HG02938 (cell line): ENCODE results near the gene SNRNP27.
"Not testable (repeated sequence)": the region's sequence is repeated elsewhere in the genome, so short reads cannot be mapped to it uniquely, and the experiment has no call there.

Experiments
- ATAC-seq: cut with Tn5 transposase; IDR thresholded peaks from one replicate; pipeline ENCODE4 v1.9.1; 2021; ENCODE audit warnings: mild to moderate bottlenecking, moderate library complexity; ENCODE audit not compliant: unreplicated experiment

The SNRNP27 gene, protein sequence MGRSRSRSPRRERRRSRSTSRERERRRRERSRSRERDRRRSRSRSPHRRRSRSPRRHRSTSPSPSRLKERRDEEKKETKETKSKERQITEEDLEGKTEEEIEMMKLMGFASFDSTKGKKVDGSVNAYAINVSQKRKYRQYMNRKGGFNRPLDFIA

DNA sequence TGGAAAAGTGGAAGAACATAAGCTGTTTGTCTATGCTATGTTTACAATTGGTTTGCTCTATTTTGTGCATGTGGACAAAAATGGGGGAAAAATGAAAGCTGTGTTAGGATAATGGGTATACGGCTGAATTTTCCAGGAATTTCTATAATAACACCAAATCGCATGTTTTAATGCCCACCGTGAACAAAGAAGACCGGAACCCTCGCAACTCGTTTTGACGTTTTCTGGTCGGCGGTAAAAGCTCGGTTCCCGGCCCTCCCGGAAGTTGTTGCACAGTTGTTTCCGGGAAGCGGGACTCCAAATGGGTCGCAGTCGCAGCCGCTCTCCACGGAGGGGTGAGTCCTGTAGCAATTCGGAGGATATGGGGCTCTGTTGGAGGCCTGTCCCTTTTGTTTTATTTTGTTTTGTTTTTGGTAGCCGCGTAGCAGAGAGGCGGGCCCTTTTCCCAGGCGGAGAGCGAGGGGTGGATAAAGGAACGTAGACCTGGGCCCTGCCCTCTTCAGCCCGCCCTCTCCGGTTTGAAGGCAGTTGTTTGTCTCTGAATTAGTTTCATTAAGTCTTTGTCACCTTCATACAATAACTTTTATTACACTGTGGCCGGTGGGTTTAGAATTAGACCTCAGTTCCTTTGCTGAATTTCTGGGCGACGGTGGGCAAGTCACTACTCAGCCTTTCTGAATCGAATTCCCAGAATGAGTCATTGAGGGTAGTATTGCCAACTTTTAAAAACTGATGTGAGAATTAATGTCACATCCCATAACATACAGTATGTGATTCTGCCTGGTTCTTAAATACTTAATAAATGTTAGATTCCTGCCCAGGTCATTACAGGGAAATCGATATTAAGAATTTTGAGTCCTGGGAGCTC lies at the start of gene SNRNP27:
SNRNP27 (plus strand) TSS at position 273 of the 868 bp plus-strand sequence; CDS start at position 302, 29 bp downstream.
- peak; percentile 69 for ATAC-seq

DNA sequence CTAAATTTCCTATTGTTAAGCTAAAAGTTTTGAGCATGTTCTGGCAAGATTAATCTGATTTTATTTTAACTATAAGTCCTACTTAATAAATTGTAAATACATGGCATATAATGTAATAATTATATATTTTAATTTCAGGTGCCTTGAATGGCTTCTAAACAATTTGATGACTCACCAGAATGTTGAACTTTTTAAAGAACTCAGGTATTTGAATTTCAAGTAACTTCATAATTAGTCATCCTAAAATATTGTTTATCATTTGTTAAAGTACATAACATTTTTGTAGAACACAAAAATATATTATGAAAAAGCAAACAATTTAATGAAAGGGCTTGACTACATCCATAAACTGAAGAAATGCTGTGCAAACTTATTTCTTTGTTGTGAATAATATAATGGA lies 49.8 kb upstream of the SNRNP27 start:
- ATAC-seq, result no peak

DNA sequence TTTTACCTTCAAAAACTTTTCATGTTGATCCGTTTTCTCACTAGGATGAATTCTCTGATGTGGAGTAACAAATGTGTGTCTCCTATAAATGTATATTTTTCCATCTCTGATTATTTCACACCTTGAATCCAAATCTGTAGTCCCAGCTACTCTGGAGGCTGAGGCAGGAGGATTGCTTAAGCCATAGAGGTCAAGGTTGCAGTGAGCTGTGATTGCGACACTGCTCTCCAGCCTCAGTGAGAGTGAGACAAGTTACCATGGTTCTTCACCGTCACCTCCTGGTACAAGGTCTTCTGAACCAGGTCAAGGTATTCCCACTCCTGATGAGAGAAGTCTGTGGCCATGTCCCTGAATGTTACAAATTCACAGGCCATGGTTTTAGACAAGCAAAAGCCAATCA lies 49.2 kb upstream of the SNRNP27 start:
- no peak for ATAC-seq

DNA sequence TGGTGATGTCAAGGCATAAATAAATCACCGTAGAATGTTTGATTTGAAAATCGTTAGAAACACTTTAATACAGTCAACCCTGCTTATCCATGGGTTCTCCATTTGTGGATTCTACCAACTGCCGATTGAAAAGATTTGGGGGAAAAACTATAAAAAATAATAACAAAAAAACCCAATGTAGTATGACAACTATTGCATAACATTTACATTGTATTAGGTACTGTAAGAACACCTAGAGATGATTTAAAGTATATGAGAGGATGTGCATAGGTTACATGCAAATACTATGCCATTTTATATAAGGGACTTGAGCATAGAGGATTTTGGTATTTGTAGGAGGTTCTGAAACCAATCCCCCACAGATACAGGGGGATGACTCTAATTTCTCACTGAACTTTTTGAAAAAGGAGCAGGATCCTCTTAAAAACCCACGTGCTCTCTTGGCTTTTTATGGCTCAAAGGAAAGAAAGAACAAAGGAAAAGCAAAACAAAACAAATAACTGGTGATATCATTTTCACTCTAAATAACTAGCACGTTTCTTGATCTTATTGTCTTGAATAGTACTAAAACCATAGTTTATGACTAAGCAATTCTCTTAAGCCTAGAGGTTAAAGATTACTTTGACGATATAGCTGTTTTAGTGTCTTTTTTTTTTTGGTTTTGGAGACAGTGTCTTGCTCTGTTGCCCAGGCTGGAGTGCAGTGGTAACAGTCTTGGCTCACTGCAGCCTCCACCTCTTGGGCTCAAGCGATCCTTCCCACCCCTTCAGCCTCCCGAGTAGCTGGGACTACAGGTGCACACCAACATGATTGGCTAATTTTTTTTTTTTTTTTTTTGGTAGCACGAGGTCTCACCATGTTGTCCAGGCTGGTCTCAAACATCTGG lies 47.3 kb upstream of the SNRNP27 start:
- ATAC-seq, result no peak

DNA sequence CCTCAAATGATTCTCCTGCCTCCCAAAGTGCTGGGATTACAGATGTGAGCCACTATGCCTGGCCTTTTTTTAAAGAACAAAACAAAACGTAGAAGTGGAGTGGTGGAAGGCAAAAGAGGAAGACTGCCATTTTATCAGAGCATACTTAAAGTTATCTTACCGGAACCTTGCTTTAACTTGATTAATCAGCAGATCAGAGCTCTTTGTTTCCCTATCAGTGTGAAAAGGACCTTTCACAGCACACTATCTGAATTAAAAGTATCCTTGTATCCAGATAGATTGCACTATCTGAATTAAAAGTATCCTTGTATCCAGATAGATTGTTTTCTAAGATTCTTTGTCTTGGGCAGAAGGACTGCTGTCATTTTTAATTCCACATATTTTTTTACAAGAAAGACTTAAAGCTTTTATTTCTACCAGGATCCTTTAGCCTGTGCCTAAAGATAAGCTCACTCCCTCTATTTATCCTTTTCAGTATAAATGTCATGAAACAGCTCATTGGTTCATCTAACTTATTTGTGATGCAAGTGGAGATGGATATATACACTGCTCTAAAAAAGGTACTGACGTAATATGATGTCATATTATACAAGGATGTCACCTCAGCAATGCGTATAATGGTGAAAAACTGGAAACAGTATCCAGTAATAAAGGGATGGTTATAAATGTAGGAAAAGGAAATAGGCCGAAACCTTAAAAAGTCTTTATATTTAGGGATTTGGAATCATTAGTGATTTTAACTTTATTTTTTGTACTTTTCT lies 46.5 kb upstream of the SNRNP27 start:
- ATAC-seq, result no peak

DNA sequence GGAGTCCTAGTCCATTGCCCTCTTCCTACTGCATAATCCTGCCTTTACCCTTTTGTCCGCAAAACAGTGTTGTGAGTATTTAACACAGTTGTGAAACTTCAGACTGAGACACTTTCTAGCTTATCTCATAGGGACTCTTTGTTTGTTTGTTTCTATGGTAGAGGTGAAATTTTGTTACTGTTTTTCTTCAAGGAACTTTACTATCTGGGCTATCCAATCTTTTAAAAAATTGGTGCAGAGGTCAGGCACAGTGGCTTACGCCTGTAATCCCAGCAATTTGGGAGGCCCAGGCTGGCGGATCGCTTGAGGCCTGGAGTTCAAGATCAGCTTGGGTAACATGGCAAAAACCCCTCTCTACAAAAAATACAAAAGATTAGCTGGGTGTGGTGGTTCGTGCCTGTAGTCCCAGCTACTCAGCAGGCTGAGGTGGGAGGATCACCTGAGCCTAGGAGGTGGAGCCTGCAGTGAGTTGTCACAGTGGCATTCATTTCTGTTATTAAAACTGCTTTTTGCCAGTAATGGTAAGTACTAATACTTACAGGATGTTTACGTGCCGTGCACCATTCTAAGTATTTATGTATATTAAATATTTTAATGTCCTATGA lies 45.5 kb upstream of the SNRNP27 start:
- ATAC-seq, result no peak

DNA sequence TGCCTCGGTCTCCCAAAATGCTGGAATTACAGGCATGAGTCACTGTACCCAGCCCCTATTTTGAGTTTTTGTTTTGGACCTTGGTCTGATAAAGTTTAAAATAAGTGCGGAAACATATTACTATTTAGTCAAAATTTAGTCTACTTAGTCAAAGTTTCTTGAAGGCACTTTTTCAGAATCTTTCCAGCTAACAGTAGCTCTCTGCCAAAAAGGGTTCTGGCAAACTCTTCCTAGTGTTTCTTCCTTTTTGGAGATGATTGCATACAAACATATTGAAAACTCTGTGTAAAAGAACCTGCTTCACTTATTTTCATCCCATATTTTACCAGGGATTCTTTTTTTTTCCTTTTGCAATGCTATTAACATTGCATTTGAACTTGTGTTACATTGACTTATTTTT lies 35.5 kb upstream of the SNRNP27 start:
- ATAC-seq, result no peak

DNA sequence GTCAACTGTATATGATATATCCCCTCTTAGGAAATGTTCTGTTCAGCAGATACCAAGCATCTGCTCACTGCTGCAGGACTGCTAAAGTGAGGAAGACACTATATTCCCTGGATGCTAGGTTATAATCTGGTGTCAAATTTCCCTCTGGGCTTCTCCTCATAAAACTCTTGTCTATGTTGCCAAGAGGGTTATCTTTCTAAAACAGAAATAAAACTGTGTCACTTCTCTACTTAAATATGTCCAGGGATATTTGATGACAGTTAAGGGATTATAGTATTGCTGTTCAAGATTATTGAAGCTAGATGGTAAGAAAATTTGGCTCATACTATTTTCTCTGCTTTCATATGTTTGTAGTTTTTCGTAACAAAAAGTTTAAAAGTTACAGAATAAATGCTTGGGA lies 30.5 kb upstream of the SNRNP27 start:
- ATAC-seq, result no peak

DNA sequence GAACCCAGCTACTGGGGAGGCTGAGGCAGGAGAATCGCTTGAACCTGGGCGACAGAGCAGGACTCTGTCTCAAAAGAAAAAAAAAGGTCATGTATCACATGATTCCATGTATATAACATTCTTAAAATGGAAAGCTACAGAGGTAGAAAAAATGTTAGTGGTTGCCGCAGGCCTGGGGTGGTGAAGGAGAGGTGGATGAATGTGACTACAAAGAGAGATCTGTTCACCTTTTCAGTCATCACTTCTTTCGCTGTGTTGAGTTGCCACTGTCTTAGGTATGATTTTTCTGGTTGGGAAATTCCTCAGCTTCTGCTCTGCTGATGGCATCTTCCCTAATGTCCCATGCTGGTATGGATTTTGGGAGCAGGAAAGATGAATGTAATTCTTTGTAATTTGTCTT lies 5.3 kb upstream of the SNRNP27 start:
- no peak for ATAC-seq

DNA sequence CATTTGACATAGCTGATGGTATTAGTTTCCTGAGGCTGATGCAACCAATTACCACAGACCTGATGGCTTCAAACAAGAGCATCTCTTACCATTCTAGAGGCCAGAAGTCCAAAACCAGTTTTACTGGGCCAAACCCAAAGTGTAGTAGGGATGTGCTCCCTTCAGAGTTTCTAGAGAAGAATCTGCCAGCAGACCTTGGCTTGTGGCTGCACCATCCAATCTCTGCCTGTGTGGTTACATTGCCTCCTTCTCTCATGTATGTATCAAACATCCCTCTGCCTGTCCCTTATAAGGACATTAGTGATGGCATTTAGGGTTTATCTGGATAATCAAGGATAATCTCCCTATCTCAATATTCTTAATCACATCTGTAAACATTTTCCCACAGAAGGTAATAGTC lies 4.5 kb upstream of the SNRNP27 start:
- no peak for ATAC-seq

DNA sequence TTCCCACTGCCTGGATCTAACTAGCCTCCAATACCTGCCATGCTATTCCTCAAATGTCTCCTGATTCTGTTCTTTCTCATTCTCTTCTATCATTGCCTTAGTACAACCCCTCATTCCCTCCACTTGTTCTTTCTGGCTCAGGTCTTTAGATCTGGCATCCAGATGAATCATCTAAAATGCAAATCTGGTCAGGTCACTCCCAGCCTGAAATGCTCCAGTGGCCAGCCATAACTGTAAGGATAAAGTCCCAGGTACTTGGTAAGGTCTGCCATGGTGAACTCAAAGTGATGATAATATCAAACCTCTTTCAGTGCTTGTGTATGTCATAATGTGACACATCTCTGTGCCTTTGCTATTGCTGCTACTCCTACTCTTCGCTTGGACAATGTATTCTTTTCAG lies 2.9 kb upstream of the SNRNP27 start:
- ATAC-seq, result no peak

DNA sequence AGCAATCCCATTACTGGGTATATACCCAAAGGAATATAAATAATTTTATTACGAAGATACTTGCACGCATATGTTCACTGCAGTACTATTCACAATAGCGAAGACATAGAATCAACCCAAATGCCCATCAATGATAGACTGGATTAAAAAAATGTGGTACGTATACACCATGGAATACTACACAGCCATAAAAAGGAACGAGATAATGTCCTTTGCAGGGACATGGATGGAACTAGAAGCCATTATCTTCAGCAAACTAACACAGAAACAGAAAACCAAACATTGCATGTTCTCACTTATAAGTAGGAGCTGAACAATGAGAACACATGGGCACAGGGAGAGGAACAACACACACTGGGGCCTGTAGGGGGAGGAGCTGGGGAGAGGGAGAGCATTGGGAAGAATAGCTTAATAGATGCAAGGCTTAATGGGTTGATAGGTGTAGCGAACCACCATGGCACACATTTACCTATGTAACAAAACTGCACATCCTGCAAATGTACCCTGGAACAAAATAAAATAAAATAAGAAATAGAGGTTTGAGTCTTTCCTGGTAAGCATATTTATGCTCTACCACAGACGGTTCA lies 825 bp upstream of the SNRNP27 start:
- not testable (repeated sequence) for ATAC-seq

DNA sequence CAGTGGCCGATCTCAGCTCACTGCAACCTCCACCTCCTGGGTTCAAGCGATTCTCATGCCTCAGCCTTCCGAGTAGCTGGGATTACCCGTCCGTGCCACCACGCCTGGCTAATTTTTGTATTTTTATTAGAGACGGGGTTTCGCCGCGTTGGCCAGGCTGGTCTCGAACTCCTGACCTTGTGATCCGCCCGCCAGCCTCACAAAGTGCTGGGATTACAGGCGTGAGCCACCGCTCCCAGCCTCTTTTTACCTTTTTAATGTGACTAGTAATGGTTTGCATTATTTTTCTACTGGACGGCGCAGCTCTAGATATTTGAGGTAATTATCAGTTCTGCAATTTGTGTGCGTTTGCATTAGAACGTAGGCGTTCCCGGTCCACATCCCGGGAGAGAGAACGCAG lies 981 bp downstream of the SNRNP27 start:
- not testable (repeated sequence) for ATAC-seq

DNA sequence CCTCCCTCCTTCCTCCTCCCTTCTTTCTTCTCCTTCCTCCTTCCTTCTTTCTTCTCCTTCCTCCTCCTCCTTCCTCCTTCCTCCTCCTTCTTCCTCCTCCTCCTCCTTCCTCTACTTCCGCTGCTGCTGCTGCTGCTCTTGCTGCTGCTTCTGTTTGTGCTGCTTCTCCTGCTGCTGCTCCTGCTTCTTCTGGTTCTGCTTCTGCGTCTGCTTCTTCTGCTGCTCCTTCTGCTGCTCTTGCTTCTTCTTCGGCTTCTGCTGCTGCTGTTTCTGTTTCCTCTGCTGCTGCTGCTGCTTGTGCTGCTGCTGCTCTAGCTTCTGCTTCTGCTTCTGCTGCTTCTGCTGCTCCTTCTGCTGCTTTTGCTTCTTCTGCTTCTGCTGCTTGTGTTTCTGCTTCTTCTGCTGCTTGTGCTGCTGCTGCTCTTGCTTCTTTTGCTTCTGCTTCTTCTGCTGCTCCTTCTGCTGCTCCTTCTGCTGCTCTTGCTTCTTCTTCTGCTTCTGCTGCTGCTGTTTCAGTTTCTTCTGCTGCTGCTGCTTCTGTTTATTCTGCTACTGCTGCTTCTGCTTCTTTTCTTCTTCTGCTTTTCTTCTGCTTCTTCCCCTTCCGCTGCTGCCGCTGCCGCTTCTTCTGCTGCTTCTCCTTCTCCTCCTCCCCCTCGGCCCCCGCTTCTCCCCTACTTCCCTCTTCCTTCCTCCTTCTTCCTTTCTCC lies 8.6 kb downstream of the SNRNP27 start:
- no peak for ATAC-seq

DNA sequence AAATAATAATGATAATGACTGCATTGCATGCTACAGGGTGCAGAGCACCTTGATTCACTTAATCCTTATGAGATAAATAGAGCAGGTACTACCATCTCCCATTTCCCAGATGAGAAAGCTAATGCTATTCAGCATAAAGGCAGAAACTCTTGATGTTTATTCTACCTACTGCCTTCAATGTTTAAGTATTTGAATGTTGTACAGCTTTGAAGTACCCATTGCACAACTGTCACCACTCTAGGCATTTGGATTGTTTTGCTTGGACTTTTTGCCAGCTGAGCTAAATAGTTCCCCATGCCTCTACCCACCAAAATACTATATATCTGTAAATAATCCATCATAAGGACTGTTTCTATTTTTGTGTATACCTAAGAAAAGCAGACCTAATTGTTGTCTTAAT lies 13.5 kb downstream of the SNRNP27 start:
- ATAC-seq, result no peak

DNA sequence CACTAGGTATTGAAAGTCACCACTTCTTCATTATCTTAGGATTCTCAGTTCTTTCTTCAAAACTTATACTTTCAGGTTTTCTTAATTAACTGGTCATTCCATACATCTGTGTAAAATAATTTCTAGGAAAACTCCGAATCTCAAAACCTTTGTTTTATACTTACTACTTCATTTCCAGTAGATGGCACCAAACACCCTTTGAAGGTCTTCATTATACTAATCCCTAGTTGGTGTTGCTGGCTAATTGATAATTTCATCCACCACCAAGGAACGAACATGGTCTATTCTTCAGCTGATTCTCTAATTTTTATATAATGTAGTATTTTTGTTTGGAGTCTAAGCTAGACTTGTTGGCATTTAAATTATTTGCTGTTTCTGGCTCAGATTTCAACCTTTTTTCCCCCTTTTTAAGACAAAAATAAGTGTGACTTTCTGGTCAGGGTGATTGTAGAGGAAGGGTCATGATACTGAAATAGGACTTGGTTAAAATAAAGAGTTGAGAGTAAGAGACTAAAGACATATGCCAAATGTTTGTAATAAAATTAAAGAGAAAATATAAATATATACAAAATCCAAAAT lies 18.3 kb downstream of the SNRNP27 start:
- no peak for ATAC-seq

DNA sequence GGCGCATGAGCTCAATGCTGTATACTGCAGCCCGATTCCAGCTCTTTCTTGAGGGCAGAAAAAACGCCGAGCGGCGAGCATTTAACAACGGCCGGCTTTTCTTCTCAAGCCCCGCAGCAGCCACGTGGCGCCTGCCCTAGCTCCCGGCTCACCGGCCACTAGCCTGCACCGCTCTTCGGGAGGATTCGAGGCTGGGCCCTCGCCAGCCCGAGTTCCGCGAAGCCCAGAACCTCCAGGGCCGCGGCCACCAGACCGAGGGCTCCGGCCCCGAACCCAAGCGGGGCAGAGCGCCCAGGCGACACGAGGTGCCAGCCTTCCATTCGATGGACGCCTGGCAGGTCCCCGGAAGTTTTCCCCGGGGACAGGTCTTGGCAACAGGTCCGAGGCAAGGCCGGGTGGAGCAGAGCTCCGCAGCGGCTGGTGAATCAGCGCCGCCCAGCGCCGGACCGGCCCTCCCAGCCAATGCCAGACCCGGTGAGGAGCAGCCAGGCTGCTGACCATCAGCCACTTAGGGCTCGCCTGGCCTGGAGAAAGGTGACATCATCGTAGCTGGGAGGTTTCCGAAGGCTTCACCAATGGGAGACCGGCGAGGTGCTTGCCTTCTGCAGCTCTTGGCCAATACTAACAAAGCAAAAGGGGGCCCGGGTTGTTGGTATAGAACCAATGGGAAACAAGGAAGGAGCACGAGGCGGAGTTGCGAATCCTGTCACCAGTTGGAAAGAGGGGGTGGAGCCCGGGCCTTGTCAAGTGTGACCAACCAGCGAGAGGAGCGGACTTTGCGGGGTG lies 20.6 kb downstream of the SNRNP27 start:
- peak; percentile 90 for ATAC-seq
